Choroid plexus epithelial cell (primary cell): ENCODE results near the gene KRTAP13-4.

Experiments
- DNase-seq: peaks from one replicate; pipeline ENCODE4 v3.0.0-alpha.2; 2010; ENCODE audit warnings: low read depth
- H3K4me3 ChIP-seq: 2 replicates; pipeline ENCODE4 v1.5.1; 2011; ENCODE audit warnings: low read depth, mild to moderate bottlenecking, control low read depth, low read length, moderate library complexity
- TF ChIP-seq, protein P1 (sequence below): conservative IDR thresholded peaks from 2 replicates; pipeline ENCODE4 v1.5.1; 2011; ENCODE audit warnings: low read depth, mild to moderate bottlenecking, control low read depth, inconsistent platforms, low read length, moderate library complexity

Gene KRTAP13-4

GRCh38 chr21:30425826-30426225 is 4.2 kb upstream of the KRTAP13-4 start, which contains the start of gene KRTAP13-3:
Gene KRTAP13-3, minus strand, starts transcription at chr21:30425926. Its CDS starts 14 bp downstream, at chr21:30425912.
- no peak within 1 kb of the TSS for H3K4me3 ChIP-seq
- TF ChIP-seq, protein P1, sequence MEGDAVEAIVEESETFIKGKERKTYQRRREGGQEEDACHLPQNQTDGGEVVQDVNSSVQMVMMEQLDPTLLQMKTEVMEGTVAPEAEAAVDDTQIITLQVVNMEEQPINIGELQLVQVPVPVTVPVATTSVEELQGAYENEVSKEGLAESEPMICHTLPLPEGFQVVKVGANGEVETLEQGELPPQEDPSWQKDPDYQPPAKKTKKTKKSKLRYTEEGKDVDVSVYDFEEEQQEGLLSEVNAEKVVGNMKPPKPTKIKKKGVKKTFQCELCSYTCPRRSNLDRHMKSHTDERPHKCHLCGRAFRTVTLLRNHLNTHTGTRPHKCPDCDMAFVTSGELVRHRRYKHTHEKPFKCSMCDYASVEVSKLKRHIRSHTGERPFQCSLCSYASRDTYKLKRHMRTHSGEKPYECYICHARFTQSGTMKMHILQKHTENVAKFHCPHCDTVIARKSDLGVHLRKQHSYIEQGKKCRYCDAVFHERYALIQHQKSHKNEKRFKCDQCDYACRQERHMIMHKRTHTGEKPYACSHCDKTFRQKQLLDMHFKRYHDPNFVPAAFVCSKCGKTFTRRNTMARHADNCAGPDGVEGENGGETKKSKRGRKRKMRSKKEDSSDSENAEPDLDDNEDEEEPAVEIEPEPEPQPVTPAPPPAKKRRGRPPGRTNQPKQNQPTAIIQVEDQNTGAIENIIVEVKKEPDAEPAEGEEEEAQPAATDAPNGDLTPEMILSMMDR: no peak
- DNase-seq: no peak

GRCh38 chr21:30426731-30427130 is 3.3 kb upstream of the KRTAP13-4 start:
- H3K4me3 ChIP-seq: no peak overlapping the region
- DNase-seq: no peak
- TF ChIP-seq, protein P1: no peak

DNA sequence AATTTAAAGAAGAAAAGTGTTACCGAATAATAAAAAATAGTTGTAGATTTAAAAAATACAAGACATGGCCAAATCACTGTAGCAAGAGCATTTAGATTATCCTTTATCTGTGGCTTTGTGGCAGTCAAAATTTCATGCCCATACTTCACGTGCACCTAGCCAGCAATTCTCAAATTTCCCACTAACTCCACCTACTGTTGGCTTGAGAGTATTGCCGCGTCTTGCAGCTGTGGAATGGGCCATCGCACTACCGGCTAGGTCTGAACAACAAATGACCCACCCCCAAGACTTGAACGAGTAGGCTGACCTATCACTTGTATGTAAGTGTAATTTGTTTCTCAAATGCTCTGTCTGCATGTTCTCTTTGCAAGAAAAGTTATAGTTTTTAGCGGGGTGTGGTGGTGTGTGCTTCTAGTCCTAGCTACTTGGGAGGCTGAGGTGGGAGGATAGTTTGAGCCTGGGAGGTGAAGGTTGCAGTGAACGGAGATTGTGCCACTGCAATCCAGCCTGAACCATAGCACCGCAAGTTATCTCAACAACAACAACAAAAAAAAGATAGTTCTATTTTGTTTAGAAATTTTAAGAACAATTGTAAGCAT is 4.1 kb downstream of the KRTAP13-4 start:
- DNase-seq: peak; percentile 51

GRCh38 chr21:30437010-30437565 is 7.1 kb downstream of the KRTAP13-4 start:
- no peak overlapping the region for H3K4me3 ChIP-seq
- no peak for DNase-seq
- TF ChIP-seq, protein P1: no peak

More for the DNA sequence above, 4.1 kb downstream of the KRTAP13-4 start:
- TF ChIP-seq, protein P1: peak; percentile 77
- H3K4me3 ChIP-seq: no peak overlapping the region

- TF ChIP-seq, protein P1: no peak
- DNase-seq: no peak
- H3K4me3 ChIP-seq: no peak within 1 kb of the TSS
These were observed 10.0 kb downstream of the KRTAP13-4 start, which contains the start of gene KRTAP15-1 for GRCh38 chr21:30439975-30440374. Gene KRTAP15-1, plus strand, starts transcription at chr21:30440275. Its CDS starts 53 bp downstream, at chr21:30440328.

GRCh38 chr21:30443226-30443625 is 13.2 kb downstream of the KRTAP13-4 start:
- TF ChIP-seq, protein P1: no peak
- no peak for DNase-seq
- H3K4me3 ChIP-seq: no peak overlapping the region

DNA sequence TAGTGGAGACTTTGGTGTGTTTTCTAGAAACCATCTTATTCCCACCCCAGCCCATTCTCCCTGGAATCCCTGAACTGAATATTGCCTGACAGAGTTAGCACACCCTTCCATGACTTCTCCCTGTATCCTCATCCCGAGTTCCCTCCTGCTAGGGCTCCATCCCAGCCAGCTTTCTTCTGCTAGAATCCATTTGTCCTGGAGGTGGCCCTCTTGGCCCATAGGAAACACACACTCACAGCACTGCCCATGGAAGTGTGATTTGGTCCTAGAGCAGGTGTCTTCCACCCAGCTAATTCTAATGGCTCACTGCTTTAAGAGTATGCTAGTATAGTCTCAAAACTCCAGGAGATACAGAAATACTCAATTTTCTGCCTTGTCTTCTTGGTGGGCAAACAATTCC is 14.2 kb downstream of the KRTAP13-4 start:
- no peak for DNase-seq
- H3K4me3 ChIP-seq: no peak overlapping the region
- TF ChIP-seq, protein P1: no peak
